ENCODE results near the gene EFS.

DNA sequence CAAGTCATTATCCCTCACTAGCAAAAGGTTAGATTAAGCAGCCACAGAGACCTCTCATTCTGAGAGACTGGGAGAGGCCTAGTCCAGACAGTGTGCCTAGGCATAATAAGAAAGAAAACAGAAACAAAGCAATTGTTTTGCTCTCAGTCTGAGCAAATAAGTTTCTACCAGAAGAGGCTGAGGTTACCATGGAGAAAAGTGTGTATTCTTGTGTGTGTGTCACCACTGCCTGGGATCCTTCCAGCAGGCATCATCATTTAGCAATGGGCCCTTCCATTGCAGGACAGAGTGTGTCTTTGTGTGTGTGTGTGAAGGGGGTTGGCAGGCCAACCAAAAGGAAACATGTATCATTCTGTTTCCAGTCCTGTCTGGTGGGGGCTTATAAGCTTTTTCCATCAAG lies 3.7 kb downstream of the EFS start:
- TF ChIP-seq, protein P1, sequence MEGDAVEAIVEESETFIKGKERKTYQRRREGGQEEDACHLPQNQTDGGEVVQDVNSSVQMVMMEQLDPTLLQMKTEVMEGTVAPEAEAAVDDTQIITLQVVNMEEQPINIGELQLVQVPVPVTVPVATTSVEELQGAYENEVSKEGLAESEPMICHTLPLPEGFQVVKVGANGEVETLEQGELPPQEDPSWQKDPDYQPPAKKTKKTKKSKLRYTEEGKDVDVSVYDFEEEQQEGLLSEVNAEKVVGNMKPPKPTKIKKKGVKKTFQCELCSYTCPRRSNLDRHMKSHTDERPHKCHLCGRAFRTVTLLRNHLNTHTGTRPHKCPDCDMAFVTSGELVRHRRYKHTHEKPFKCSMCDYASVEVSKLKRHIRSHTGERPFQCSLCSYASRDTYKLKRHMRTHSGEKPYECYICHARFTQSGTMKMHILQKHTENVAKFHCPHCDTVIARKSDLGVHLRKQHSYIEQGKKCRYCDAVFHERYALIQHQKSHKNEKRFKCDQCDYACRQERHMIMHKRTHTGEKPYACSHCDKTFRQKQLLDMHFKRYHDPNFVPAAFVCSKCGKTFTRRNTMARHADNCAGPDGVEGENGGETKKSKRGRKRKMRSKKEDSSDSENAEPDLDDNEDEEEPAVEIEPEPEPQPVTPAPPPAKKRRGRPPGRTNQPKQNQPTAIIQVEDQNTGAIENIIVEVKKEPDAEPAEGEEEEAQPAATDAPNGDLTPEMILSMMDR (IDR thresholded peaks at IDR 0.05), result no peak
- TF ChIP-seq POLR2A (IDR thresholded peaks at IDR 0.05; ENCODE audit: low read depth) (no peak), EP300 (IDR thresholded peaks at IDR 0.05) (no peak)
